ENCODE data around the gene MUC4.
"Not testable (repeated sequence)": the region's sequence is repeated elsewhere in the genome, so short reads cannot be mapped to it uniquely, and the experiment has no call there.

MUC4 gene

DNA sequence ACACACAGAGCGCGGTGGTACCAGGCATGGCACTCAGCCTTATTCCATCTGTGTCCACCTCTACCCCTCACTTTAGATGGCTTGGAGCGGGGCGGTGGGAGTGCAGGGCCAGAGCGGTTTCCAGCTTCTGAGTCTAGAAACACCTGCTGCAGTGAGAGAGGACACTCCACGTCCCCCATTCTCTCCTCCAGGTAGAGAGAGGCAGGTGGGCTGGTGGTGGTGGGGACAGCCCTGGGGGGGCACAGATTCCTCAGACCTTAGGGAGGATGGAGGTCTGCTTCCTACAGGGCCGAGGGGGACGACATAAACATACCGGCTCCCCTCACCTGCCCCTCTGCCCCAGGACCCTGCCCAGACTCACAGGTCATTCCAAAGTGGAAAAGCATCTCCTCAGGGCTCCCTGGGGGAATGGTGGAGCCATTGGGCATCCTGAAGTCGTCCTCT is 50.6 kb downstream of the MUC4 start:
- DNase-seq (ENCODE audit: low read depth), result no peak

DNA sequence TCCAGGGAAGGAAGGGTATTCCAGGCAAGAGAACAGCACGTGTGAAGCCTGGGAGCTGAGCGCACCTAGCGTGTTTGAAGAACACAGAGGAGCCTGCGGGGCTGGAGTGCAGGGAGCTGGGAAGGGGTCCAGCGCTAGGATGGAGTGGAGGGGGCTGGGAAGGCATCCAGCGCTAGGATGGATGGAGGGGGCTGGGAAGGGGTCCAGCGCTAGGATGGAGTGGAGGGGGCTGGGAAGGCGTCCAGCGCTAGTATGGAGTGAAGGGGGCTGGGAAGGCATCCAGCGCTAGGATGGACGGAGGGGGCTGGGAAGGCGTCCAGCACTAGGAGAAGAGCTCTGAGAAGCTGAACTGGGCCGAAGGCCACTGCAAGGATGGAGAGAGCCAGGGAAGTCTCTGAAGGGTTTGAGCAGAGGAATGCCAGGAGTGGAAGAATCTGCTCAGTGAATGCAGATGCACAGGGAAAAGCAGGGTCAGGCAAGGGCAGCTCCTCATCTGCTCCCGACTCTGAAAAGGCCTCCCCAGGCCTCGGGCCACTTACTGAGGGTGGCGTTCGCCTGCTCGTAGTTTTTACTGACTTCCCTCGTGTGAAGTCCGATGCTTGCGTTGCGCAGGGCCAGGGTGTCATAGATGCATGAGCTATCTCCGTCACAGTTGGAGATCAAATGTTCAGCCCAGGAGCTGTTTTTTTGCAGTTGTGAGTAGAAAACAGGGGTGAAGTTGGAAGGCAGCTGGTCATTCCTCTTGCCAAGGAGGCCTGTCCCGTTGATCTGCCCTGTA is 51.2 kb downstream of the MUC4 start:
- no peak for DNase-seq (ENCODE audit: low read depth)

DNA sequence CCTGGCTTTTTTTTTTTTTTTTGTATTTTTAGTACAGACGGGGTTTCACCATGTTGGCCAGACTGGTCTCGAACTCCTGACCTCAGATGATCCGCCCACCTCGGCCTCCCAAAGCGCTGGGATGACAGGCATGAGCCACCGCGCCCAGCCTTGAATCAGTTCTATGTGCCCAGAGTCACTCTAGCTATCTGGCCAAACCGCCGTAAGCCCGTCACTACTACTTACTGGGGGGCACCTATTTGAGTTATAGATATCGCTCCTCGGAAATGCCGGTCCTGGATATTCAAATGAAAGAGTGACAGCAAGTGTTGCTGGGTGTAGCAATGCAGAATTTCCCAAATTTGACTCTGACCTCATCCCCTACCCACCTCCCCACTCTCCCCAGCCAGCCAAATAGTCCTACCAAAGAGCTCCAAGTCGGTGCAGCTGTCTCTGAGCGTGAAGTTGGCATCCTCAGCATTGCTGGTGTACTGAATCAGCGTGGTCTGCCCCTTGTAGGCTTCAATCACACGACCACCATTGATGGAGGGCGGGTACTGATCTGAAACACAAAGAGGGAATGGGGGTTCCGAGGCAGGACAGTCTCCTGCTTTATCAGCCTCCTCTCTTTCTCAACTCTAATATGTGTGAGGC is 52.9 kb downstream of the MUC4 start:
- DNase-seq (ENCODE audit: low read depth), result no peak

DNA sequence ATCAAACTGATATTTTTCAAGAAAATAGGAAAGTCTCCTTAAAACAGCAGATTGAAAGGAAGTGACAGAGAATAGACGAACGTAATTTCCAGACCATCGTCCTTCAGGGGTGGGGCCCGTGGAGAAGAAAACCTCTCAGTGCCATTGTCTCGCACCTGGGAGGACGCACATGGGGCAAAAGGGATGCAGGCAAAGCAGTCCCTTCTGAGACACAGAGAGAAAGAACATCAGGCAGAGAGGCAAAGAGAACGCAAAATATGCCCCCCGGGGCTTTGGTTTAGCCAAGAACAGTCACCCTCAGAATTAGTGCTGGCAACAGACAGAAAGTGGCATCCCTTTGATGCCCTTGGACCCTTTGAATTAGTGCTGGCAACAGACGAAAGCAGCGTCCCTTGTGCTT is 53.9 kb downstream of the MUC4 start:
- no peak for DNase-seq (ENCODE audit: low read depth)

DNA sequence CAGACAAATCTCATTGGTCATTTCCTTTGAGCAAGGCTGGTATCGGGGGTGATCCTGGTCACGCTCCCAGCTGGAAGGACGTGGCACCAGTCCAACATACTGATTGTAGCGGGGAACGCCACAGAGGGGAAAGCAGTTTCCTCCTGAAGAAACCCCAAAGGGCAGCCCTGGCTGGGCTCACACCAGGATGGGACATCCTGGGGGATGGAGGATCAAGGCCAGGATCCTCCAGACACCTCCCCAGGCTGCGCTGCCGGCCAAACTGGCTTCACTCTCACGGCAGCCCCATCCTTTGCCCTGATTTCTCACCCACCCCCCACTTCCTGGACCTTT is 54.3 kb downstream of the MUC4 start:
- DNase-seq (ENCODE audit: low read depth), result no peak

DNA sequence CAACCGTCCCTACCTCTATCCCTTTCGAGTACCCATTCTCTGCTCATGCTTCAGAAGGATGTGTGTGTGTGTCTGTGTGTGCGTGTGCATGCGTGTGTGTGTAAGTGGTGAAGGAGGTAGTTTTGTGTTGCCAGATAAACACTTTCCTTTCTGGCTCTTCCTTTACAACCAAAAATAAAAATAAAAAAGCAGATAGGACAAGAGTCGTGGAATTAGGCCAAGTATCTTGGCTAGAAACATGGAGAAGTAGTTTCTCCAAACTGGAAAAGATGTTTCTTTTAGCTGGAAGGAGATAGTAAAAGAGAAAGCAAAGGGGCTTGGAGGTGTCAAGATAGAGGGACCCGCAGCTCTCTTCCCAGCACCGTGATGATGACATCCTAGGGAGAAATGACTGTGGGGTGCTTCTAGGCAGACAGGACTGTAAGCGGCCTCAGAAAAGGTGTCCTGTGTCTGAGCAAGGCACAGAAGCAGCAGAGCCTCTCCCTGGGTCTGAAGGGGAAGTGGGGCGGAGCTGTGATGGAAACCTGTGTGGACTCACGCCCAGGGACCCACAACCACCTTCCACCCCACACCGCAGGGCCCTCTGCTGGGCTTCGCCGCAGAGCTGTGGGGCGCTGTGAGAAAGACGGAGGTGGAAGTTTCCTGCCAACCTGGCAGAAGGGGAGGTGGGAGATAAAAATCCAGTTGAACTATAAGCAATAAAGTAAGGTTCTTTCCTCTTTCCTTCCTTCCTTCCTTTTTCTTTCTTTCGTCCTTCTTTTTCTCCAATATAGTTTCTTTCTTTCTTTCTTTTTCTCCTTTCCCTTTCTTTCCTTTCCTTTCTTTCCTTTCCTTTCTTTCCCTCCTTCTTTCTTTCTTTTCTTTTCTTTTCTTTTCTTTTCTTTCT is 55.7 kb downstream of the MUC4 start:
- DNase-seq (ENCODE audit: low read depth), result no peak

DNA sequence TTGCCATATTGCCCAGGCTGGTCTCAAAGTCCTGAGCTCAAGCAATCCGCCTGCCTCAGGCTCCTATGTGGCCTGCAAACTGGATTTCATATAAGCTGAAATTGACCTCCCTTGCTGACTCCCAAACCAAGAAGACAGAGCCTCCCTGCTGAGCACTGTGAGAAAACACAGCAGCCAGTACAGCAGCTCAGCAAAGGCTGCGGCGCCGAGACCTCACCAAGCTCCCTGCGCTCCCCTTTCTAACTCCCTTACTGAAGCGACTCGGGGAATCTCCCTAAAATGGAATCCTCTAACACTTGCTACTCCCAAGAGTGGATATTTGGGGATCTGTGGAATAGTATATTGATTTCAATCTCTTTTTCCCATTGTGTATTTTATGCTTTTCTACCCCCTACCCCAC is 56.3 kb downstream of the MUC4 start:
- DNase-seq (ENCODE audit: low read depth), result no peak

DNA sequence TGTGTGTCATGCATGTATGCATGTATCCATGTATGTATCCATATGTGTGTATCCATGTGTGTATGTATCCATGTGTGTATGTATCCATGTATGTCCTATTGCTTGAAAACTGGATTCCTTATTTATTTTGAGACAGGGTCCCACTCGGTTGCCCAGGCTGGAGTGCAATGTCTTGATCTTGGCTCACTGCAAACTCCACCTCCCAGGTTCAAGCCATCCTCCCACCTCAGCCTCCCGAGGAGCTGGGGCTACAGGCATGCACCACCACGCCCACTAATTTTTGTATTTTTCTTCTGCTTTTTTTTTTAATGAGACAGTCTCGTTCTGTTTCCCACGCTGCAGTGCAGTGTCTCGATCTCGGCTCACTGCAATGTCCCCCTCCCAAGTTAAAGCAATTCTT is 56.8 kb downstream of the MUC4 start:
- DNase-seq (ENCODE audit: low read depth), result no peak

DNA sequence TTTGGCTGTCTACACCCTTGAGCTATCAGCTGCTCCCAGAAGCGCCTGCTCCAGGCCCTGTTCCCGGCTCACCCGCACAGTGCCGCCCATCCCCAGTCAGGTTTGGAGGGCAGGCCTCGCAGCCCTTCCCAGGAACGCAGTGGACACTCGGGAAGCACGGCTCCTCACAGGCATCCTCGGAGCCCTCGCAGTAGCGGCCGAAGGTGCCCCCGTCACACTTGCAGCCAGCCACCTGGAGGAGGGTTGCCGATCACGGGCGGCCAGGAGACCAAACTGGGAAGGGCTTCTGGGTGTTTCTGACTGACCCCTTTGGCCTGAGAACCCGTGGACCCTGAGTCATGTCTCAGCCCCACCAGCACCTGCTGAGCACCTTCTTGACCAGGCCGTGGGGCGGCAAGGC is 57.6 kb downstream of the MUC4 start:
- no peak for DNase-seq (ENCODE audit: low read depth)

DNA sequence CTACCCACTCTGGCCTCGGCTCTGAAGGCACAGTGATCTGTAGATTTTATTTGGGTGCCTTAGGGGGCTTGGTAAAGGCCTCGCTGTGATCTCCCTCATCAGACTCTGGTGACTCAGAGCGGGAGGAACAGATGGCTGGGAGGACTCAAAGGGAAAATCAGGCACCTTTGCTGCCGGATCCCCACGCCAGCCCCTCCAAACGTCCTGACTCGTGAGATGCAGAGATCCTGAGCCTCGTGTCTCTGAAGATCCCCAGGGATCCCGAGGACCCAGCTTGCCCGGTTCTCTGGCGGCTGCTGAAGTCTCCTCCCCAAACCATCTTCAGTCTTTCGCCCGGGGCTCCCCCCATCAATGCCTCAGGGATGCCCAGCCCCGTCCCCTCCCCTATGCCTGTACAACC is 58.1 kb downstream of the MUC4 start:
- no peak for DNase-seq (ENCODE audit: low read depth)

DNA sequence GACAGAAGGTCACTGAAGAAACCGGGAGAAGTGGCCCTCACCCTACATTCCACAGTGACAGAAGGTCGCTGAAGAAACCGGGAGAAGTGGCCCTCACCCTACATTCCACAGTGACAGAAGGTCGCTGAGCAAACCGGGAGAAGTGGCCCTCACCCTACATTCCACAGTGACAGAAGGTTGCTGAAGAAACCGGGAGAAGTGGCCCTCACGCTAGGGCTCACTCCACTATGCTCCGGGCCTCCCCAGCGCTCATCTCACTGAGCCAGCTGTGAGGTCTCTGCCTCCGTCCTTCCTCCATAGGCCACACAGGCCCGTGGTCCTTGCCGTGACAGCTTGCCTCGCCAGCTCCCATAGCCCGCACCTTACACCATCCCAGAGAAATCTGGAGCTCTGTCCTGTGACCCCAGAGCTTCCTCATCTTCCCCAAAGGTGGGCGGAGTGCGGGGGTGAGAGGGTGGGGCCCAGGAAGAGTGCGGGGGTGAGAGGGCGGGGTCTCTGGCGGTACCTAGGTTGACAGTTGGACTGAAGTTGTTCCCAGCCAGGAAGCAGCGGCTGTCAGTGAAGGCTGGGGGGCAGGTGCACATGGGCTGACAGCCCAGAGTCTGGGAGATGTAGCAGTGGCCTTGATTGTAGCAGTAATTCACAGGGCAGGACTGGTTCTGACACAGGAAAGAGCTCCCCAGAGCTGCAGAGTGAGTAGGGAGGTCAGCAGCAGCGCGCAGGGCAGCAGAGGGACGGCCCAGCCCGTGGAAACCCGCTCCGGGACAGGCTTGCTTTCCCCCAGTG is 59.0 kb downstream of the MUC4 start:
- DNase-seq (ENCODE audit: low read depth), result no peak

DNA sequence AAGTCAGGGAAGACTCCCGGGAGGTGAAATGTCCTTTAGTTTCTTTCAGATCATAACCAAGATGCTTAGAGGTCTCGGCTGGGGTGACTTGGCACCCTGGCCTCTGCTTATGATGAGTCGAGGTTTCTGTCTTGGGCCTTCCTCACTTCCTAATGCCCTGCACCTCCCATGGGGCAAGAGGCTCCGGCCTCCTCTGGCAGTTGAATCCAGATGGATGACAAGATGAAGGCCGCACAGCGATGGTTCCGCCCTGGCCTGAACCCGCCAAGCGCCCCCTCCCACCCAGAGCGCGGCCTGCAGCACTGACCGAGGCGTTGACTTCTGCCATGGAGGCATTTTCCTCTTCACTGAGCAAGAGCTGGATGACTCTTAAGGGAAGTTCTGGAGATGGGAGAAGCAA is 59.7 kb downstream of the MUC4 start:
- DNase-seq (ENCODE audit: low read depth), result no peak

DNA sequence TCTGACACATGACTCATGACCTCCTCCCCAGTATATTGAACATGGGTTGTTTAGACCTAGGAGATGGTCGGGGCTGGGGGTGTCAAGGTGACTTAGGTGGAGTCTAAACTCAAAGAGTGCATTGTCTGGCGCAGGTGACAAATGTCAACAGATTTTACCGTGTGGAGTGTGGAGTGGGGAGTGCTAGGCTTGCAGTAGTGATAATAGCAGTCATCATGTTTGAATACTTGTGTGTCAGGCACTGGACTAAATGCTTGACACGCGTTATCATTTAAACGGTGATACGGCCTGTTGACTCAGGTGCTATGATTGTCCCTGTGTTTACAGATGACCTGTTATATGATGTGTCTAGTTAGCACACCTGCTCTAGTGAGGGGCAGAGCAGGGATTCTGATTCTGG is 60.2 kb downstream of the MUC4 start:
- no peak for DNase-seq (ENCODE audit: low read depth)

DNA sequence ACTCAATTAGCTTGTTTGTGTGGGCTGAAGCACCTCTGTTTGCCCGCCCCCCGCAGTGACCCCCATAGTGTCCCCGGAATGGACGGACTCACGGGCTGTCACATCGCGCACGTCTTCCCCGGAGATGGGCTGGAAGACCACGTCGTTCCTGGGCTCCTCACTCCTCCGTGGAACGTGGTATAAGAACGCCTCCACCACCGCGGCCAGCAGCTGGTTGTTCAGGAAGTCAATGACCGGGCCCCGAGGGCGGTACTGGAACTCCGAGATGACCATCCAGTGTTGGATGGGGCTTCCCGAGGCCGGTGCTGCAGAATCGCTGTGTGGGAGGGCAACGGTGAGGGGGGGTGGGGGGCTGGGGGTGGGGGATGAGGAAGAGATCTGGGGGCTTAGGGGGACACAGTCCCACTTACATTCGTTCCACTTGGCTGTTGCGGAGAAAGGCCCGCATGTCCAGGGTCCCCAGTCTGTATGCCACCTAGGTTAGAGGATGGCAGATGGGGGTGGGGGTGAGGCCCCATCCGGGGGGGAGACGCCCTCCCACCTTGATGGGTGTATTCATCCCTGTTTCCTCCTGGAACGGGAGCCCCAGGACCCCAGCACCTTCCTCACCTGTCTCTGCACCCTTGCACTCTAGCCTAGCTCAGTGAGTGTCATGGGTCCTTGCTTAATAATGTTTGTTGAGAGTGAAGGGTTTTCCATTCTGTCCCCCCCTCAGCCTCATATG is 60.8 kb downstream of the MUC4 start:
- DNase-seq (ENCODE audit: low read depth), result no peak

DNA sequence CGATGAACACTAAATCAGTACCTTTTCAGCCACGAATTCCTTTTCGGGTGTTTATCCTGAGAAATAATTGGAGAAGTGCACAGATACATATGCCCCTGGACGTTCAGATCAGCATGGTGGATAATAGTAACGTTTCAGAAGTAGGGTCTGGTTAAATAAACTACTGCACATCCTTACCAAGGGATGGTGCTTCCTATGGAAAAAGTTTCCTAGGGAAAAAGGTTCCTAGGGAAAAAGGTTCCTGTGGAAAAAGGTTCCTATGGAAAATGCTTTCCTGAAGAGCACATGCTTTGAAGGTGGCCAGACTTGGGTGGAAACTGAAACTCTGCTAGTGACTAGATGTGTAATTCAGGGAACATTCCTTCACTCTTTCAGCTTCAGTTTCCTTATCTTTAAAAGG is 62.6 kb downstream of the MUC4 start:
- not testable (repeated sequence) for DNase-seq (ENCODE audit: low read depth)

DNA sequence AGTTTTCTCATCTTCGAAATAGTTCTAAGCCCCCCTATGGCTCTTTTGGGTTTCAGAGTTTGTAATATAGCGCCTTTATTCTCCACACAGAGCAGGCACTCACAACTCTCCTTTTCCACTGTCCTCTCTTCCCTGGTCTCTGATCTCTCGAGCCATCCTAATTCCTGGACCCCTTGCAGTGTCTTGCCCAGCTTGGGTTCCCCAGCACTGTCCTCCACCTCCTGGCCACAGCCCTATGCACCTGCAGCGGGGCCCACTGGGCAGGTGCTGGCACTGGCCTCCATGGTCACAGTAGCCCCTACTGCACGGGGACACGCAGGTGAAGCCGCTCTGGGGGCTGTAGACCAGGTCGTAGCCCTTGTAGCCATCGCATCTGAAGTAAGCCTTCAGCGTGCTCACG is 63.1 kb downstream of the MUC4 start:
- DNase-seq (ENCODE audit: low read depth), result no peak

DNA sequence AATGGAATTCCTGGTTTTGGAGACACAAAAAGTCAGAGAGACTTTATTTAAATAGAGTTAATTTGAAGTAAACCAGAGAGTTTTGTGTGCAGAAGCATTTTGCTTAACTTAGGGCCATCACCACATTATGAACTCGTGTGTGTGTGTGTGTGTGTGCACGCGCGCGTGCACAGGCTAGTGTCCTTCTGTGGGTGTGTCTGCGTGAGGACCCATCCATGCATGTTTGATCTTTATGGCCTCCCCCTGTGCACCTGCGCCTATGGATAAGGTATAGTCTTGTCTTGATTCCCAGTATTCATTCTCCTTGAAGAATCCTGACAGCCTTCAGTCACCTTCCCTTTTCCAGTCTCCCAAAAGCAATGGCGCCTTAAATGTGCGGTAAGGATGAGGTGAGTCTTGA is 65.0 kb downstream of the MUC4 start:
- DNase-seq (ENCODE audit: low read depth), result no peak

DNA sequence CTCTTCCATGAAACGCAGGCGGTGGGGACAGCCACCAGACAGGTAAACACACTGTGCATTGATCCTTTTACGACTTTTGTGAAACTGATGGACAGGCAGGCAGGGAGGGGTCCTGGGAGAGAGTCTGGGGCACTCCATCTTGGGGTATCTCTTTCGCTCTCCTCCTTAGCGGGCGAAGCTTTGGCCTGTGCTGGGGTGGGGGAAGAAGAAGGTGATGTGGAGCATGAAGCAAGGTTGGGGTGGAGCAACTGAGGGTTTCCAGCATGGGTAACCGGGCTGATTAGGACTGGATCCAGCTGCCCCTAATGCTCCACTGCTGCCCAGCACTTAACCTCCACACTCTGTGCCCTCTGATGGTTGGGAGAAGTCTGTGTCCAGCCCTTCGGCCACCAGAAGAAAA is 65.4 kb downstream of the MUC4 start:
- no peak for DNase-seq (ENCODE audit: low read depth)

DNA sequence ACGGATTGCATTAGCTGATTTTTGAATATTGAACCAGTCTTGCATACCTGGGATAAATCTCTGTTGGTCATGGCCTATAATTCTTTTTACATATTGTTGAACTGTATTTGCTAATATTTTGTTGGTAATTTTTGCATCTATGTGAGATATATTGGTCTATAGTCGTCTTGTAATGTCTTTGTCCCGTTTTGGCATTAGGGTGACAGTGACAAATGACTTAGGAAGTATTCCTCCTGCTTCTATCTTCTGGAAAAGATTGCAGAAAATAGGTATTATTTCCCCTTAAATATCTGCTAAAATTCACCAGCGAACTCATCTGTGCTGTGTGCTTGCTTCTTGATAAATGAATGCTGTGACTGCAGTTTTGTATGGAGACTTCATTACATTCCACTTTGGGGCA is 67.3 kb downstream of the MUC4 start:
- no peak for DNase-seq (ENCODE audit: low read depth)

DNA sequence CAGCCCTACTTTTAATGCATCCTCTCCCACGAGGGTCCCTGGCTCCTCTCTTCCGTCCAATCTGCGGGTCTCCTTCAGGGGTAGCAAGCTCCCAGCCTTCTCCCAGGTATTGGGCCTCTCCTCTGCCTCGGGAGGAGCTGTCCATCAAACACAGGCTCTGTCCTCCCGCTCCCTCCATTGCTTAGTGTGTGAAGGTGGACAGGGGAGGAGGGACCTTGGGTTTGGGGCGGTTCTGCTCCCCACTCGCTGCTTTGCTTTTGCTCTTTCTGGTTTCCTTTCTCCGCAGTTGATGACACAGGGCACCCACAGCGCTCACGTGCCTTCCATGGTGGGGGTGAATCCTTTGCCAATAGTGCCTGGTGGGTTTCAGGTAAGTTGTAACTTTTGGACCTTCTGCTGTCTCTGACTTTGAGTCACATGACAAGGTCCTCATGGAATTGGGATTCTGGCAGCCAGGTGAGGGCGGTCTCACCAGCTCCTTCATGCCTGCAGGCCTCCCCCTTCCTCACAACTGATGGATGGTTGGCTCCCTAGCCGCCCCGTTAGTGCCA is 72.1 kb downstream of the MUC4 start:
- DNase-seq (ENCODE audit: low read depth), result no peak
